NCI-H2171 (cell line): ENCODE measurements around the gene ISLR2.
A peak's percentile ranks its signal among the peaks of the same experiment; 100 is the strongest.
"Not testable (repeated sequence)": the region's sequence is repeated elsewhere in the genome, so short reads cannot be mapped to it uniquely, and the experiment has no call there.

Experiments
- DNase-seq: peaks from one replicate; lab custom pipeline; 2025; lab: John Stamatoyannopoulos, UW

ISLR2 gene

GRCh38 chr15:74157868-74158827 lies 27.8 kb downstream of the ISLR2 start:
- DNase-seq, result no peak

GRCh38 chr15:74158855-74159650 lies 28.7 kb downstream of the ISLR2 start:
- DNase-seq, result no peak

GRCh38 chr15:74159773-74160172 lies 29.4 kb downstream of the ISLR2 start:
- DNase-seq, result no peak

- not testable (repeated sequence) for DNase-seq
These were observed 30.0 kb downstream of the ISLR2 start for GRCh38 chr15:74160390-74160789.

- not testable (repeated sequence) for DNase-seq
These were observed 31.8 kb downstream of the ISLR2 start for GRCh38 chr15:74162195-74162536.

- no peak for DNase-seq
These were observed 35.1 kb downstream of the ISLR2 start for GRCh38 chr15:74165461-74165860.

- DNase-seq, result peak; percentile 67
These were observed 37.5 kb downstream of the ISLR2 start for GRCh38 chr15:74167891-74168331.

- DNase-seq, result no peak
These were observed 38.3 kb downstream of the ISLR2 start for GRCh38 chr15:74168711-74169126.

- DNase-seq, result no peak
These were observed 39.9 kb downstream of the ISLR2 start for GRCh38 chr15:74170071-74170844.

GRCh38 chr15:74170875-74171578 lies 40.6 kb downstream of the ISLR2 start:
- no peak for DNase-seq

- DNase-seq, result no peak
These were observed 41.7 kb downstream of the ISLR2 start for GRCh38 chr15:74171965-74172541.

- DNase-seq, result no peak
These were observed 42.5 kb downstream of the ISLR2 start for GRCh38 chr15:74172701-74173379.

GRCh38 chr15:74173380-74174218 lies 43.2 kb downstream of the ISLR2 start, which contains the start of gene ISLR:
ISLR (plus strand) TSS chr15:74173710; CDS start chr15:74174859, 1,149 bp downstream.
- DNase-seq, result no peak

- no peak for DNase-seq
These were observed 44.0 kb downstream of the ISLR2 start for GRCh38 chr15:74174219-74174957.

- no peak for DNase-seq
These were observed 44.5 kb downstream of the ISLR2 start for GRCh38 chr15:74174958-74175253.

GRCh38 chr15:74175271-74176191 lies 45.1 kb downstream of the ISLR2 start:
- DNase-seq, result no peak

- no peak for DNase-seq
These were observed 46.2 kb downstream of the ISLR2 start for GRCh38 chr15:74176262-74177214.
